ENCODE data around the gene ADAMTSL1.
A peak's percentile ranks its signal among the peaks of the same experiment; 100 is the strongest.

Gene ADAMTSL1

GRCh38 chr9:18461496-18461895 lies 12.5 kb upstream of the ADAMTSL1 start:
- no peak for TF ChIP-seq CTCF (conservative IDR thresholded peaks at IDR 0.05; ENCODE audit: low read depth, low read length)
- no peak overlapping the region for H3K4me3 ChIP-seq (ENCODE audit: low read depth, low read length)
- DNase-seq (ENCODE audit: low read depth): no peak

GRCh38 chr9:18463991-18464390 lies 10.0 kb upstream of the ADAMTSL1 start:
- no peak for TF ChIP-seq CTCF (conservative IDR thresholded peaks at IDR 0.05; ENCODE audit: low read depth, low read length)
- H3K4me3 ChIP-seq (ENCODE audit: low read depth, low read length): no peak overlapping the region
- DNase-seq (ENCODE audit: low read depth): no peak

GRCh38 chr9:18466101-18466500 lies 7.9 kb upstream of the ADAMTSL1 start:
- H3K4me3 ChIP-seq (ENCODE audit: low read depth, low read length): no peak overlapping the region
- DNase-seq (ENCODE audit: low read depth): no peak
- TF ChIP-seq CTCF (conservative IDR thresholded peaks at IDR 0.05; ENCODE audit: low read depth, low read length): no peak

- no peak overlapping the region for H3K4me3 ChIP-seq (ENCODE audit: low read depth, low read length)
- no peak for DNase-seq (ENCODE audit: low read depth)
- no peak for TF ChIP-seq CTCF (conservative IDR thresholded peaks at IDR 0.05; ENCODE audit: low read depth, low read length)
Observed at GRCh38 chr9:18467696-18468095, 6.3 kb upstream of the ADAMTSL1 start.

GRCh38 chr9:18472435-18472834 lies 1.5 kb upstream of the ADAMTSL1 start:
- no peak for TF ChIP-seq CTCF (conservative IDR thresholded peaks at IDR 0.05; ENCODE audit: low read depth, low read length)
- DNase-seq (ENCODE audit: low read depth): no peak
- no peak overlapping the region for H3K4me3 ChIP-seq (ENCODE audit: low read depth, low read length)

GRCh38 chr9:18472841-18473251 lies 1.1 kb upstream of the ADAMTSL1 start:
- H3K4me3 ChIP-seq (ENCODE audit: low read depth, low read length): no peak overlapping the region
- TF ChIP-seq CTCF (conservative IDR thresholded peaks at IDR 0.05; ENCODE audit: low read depth, low read length): no peak
- no peak for DNase-seq (ENCODE audit: low read depth)

- DNase-seq (ENCODE audit: low read depth): peak; percentile 72
- peak overlapping the region; percentile 66 for H3K4me3 ChIP-seq (ENCODE audit: low read depth, low read length)
- no peak for TF ChIP-seq CTCF (conservative IDR thresholded peaks at IDR 0.05; ENCODE audit: low read depth, low read length)
Observed at GRCh38 chr9:18474783-18475182, 830 bp downstream of the ADAMTSL1 start.
